Muscle of back (tissue), 11 donors: ENCODE data around the gene AJUBA. TPM values are rescaled to one million over a fixed set of nuclear protein-coding genes. Genes with fewer than 3 reads are reported as not detected.
"Not testable (repeated sequence)": the region's sequence is repeated elsewhere in the genome, so short reads cannot be mapped to it uniquely, and the experiment has no call there.

ENCODE experiments used
- DNase-seq, 3 donors: peaks; one replicate each; pipeline versions ENCODE4 v3.0.0 to v3.0.0-alpha.2; 2013
- polyA plus RNA-seq, 10 donors: library from polyadenylated mRNA; unstranded; fragments of 120-200 nt; gene quantifications; one replicate each; pipeline ENCODE4 v1.2.1, GENCODE V29; 2013; ENCODE audit not compliant: insufficient read length in 10 of 10

The AJUBA gene
- polyA plus RNA-seq, 10 donors = 27.1 to 54.6 (median 41.4) TPM

GRCh38 chr14:23008831-23009230, 26.5 kb upstream of the AJUBA start:
- DNase-seq = peak in 1 of 3 donors; percentile 31

- peak; percentile 97 to 99 (median 98) for DNase-seq
These were observed 24.4 kb upstream of the AJUBA start for GRCh38 chr14:23006544-23007419.

GRCh38 chr14:23006188-23006534, 23.8 kb upstream of the AJUBA start:
- DNase-seq = no peak

GRCh38 chr14:23005451-23006187, 23.3 kb upstream of the AJUBA start:
- no peak for DNase-seq

GRCh38 chr14:23004274-23004673, 21.9 kb upstream of the AJUBA start:
- DNase-seq = not testable (repeated sequence)

- DNase-seq = no peak
These were observed 20.2 kb upstream of the AJUBA start for GRCh38 chr14:23002592-23002991.

- DNase-seq = no peak
These were observed 18.5 kb upstream of the AJUBA start for GRCh38 chr14:23000860-23001259.

GRCh38 chr14:22998329-22999012, 16.1 kb upstream of the AJUBA start:
- DNase-seq = no peak

- DNase-seq = no peak
These were observed 15.4 kb upstream of the AJUBA start for GRCh38 chr14:22997676-22998323.

- DNase-seq = peak in 1 of 3 donors; percentile 37
These were observed 14.7 kb upstream of the AJUBA start for GRCh38 chr14:22996768-22997654.

- DNase-seq = no peak
These were observed 13.7 kb upstream of the AJUBA start for GRCh38 chr14:22995889-22996625.

GRCh38 chr14:22994762-22995275, 12.5 kb upstream of the AJUBA start:
- DNase-seq = peak in 1 of 3 donors; percentile 70

GRCh38 chr14:22993517-22993916, 11.2 kb upstream of the AJUBA start:
- DNase-seq = no peak

- no peak for DNase-seq
These were observed 9.5 kb upstream of the AJUBA start for GRCh38 chr14:22991852-22992251.

- no peak for DNase-seq
These were observed 4.9 kb upstream of the AJUBA start for GRCh38 chr14:22987291-22987690.

- peak; percentile 85 to 93 (median 91) for DNase-seq
These were observed 4.2 kb upstream of the AJUBA start for GRCh38 chr14:22986508-22987054.

- no peak for DNase-seq
These were observed 3.6 kb upstream of the AJUBA start for GRCh38 chr14:22985894-22986507.

- no peak for DNase-seq
These were observed 2.8 kb upstream of the AJUBA start for GRCh38 chr14:22984959-22985658.
